GM12872 (cell line): Measurements from ENCODE around the gene PRKCE.

Experiments
- CTCF ChIP-seq: IDR thresholded peaks from 3 replicates; pipeline ENCODE4 v1.5.1; 2011; ENCODE audit warnings: low read depth, mild to moderate bottlenecking, low read length, moderate library complexity; ENCODE audit not compliant: insufficient read depth

PRKCE gene

GRCh38 chr2:46157072-46157965, 505.8 kb downstream of the PRKCE start:
- no peak for TF ChIP-seq CTCF

GRCh38 chr2:46157966-46158310, 506.5 kb downstream of the PRKCE start:
- TF ChIP-seq CTCF: no peak

- no peak for TF ChIP-seq CTCF
These were observed 507.2 kb downstream of the PRKCE start for GRCh38 chr2:46158661-46159060.

GRCh38 chr2:46160326-46160725, 508.9 kb downstream of the PRKCE start:
- TF ChIP-seq CTCF: no peak

- TF ChIP-seq CTCF: no peak
These were observed 509.8 kb downstream of the PRKCE start for GRCh38 chr2:46161315-46161714.

- no peak for TF ChIP-seq CTCF
These were observed 510.4 kb downstream of the PRKCE start for GRCh38 chr2:46161911-46162310.

GRCh38 chr2:46162329-46163097, 511.0 kb downstream of the PRKCE start:
- no peak for TF ChIP-seq CTCF
